ENCODE measurements around the gene BICRA. TPM values are rescaled to one million over a fixed set of nuclear protein-coding genes. Genes with fewer than 3 reads are reported as not detected.
"Not testable (repeated sequence)": the region's sequence is repeated elsewhere in the genome, so short reads cannot be mapped to it uniquely, and the experiment has no call there.

BICRA gene
- polyA plus RNA-seq, 1 donor = 10.2 TPM

GRCh38 chr19:47631681-47632446 is 22.9 kb downstream of the BICRA start:
- DNase-seq (ENCODE audit: low read depth) = no peak

- no peak for DNase-seq (ENCODE audit: low read depth)
These were observed 24.6 kb downstream of the BICRA start for GRCh38 chr19:47633517-47633916.

GRCh38 chr19:47633996-47634395 is 25.1 kb downstream of the BICRA start:
- no peak for DNase-seq (ENCODE audit: low read depth)

- not testable (repeated sequence) for DNase-seq (ENCODE audit: low read depth)
These were observed 26.3 kb downstream of the BICRA start for GRCh38 chr19:47635152-47635754.

GRCh38 chr19:47637550-47637949 is 28.6 kb downstream of the BICRA start:
- DNase-seq (ENCODE audit: low read depth) = no peak

- no peak for DNase-seq (ENCODE audit: low read depth)
These were observed 33.1 kb downstream of the BICRA start for GRCh38 chr19:47641891-47642485.

GRCh38 chr19:47643281-47643680 is 34.3 kb downstream of the BICRA start:
- no peak for DNase-seq (ENCODE audit: low read depth)

GRCh38 chr19:47644199-47644598 is 35.3 kb downstream of the BICRA start:
- DNase-seq (ENCODE audit: low read depth) = no peak

- DNase-seq (ENCODE audit: low read depth) = no peak
These were observed 36.0 kb downstream of the BICRA start for GRCh38 chr19:47644743-47645482.

- no peak for DNase-seq (ENCODE audit: low read depth)
These were observed 38.0 kb downstream of the BICRA start for GRCh38 chr19:47646924-47647323.

GRCh38 chr19:47649588-47649987 is 40.7 kb downstream of the BICRA start:
- DNase-seq (ENCODE audit: low read depth) = no peak

GRCh38 chr19:47650700-47651099 is 41.8 kb downstream of the BICRA start:
- no peak for DNase-seq (ENCODE audit: low read depth)

- no peak for DNase-seq (ENCODE audit: low read depth)
These were observed 42.2 kb downstream of the BICRA start for GRCh38 chr19:47651132-47651531.

GRCh38 chr19:47651691-47652090 is 42.8 kb downstream of the BICRA start:
- no peak for DNase-seq (ENCODE audit: low read depth)

- DNase-seq (ENCODE audit: low read depth) = no peak
These were observed 43.4 kb downstream of the BICRA start for GRCh38 chr19:47652285-47652684.

- no peak for DNase-seq (ENCODE audit: low read depth)
These were observed 44.9 kb downstream of the BICRA start for GRCh38 chr19:47653856-47654255.

- DNase-seq (ENCODE audit: low read depth) = no peak
These were observed 48.8 kb downstream of the BICRA start for GRCh38 chr19:47657719-47658118.

- DNase-seq (ENCODE audit: low read depth) = no peak
These were observed 49.8 kb downstream of the BICRA start for GRCh38 chr19:47658431-47659348.

- DNase-seq (ENCODE audit: low read depth) = no peak
These were observed 51.5 kb downstream of the BICRA start for GRCh38 chr19:47660435-47660832.

GRCh38 chr19:47661161-47661560 is 52.2 kb downstream of the BICRA start:
- DNase-seq (ENCODE audit: low read depth) = no peak

GRCh38 chr19:47661611-47662010 is 52.7 kb downstream of the BICRA start:
- no peak for DNase-seq (ENCODE audit: low read depth)
